CD4-positive, alpha-beta T cell treated with Interleukin-6 for 4 hours (primary cell): ENCODE measurements around the gene PPP2R2D.

Source experiments
- DNase-seq: peaks from one replicate; pipeline ENCODE4 v3.0.0-alpha.2; 2020; ENCODE audit warnings: mixed read lengths

Gene PPP2R2D

GRCh38 chr10:131890276-131891195 is 10.3 kb upstream of the PPP2R2D start:
- no peak for DNase-seq

- DNase-seq: no peak
These were observed 9.4 kb upstream of the PPP2R2D start for GRCh38 chr10:131891196-131891928.

GRCh38 chr10:131891929-131892805 is 8.6 kb upstream of the PPP2R2D start:
- DNase-seq: no peak

- DNase-seq: no peak
These were observed 7.8 kb upstream of the PPP2R2D start for GRCh38 chr10:131892806-131893675.

- DNase-seq: no peak
These were observed 5.7 kb upstream of the PPP2R2D start for GRCh38 chr10:131895116-131895515.

GRCh38 chr10:131896403-131896802 is 4.4 kb upstream of the PPP2R2D start:
- peak; percentile 20 for DNase-seq

GRCh38 chr10:131897297-131897899 is 3.4 kb upstream of the PPP2R2D start:
- DNase-seq: no peak

- no peak for DNase-seq
These were observed 2.7 kb upstream of the PPP2R2D start for GRCh38 chr10:131898061-131898460.

GRCh38 chr10:131898713-131899112 is 2.1 kb upstream of the PPP2R2D start:
- no peak for DNase-seq

GRCh38 chr10:131899116-131899690 is 1.6 kb upstream of the PPP2R2D start:
- DNase-seq: no peak

GRCh38 chr10:131899695-131900349 is 986 bp upstream of the PPP2R2D start:
- DNase-seq: no peak

GRCh38 chr10:131901181-131901829 is 497 bp downstream of the PPP2R2D start:
- peak; percentile 65 for DNase-seq

GRCh38 chr10:131902211-131902610 is 1.4 kb downstream of the PPP2R2D start:
- no peak for DNase-seq

- DNase-seq: no peak
These were observed 1.9 kb downstream of the PPP2R2D start for GRCh38 chr10:131902691-131903090.

- no peak for DNase-seq
These were observed 4.4 kb downstream of the PPP2R2D start for GRCh38 chr10:131905267-131905571.

- DNase-seq: no peak
These were observed 4.9 kb downstream of the PPP2R2D start for GRCh38 chr10:131905603-131906268.

GRCh38 chr10:131906269-131906639 is 5.4 kb downstream of the PPP2R2D start:
- DNase-seq: no peak

GRCh38 chr10:131907679-131908078 is 6.9 kb downstream of the PPP2R2D start:
- peak; percentile 36 for DNase-seq

- no peak for DNase-seq
These were observed 7.3 kb downstream of the PPP2R2D start for GRCh38 chr10:131908151-131908550.
